CD4-positive, alpha-beta T cell treated with Interleukin-17A for 1 hour (primary cell): ENCODE results near the gene MACROD2.
"Not testable (repeated sequence)": the region's sequence is repeated elsewhere in the genome, so short reads cannot be mapped to it uniquely, and the experiment has no call there.

Experiments
- DNase-seq: peaks from one replicate; pipeline ENCODE4 v3.0.0-alpha.2; 2020

MACROD2 gene

DNA sequence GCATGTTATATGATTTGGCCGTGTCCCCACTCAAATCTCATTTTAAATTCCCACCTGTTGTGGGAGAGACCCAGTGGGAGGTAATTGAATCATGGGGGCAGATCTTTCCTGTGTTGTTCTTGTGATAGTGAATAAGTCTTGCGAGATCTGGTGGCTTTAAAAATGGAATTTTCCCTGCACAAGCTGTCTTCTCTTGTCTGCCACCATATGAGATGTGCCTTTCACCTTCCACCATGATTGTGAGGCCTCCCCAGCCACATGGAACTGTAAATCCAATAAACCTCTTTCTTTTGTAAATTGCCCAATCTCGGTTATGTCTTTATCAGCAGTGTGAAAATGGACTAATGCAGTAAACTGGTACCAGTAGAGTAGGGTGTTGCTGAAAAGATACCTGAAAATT is 986.2 kb downstream of the MACROD2 start:
- not testable (repeated sequence) for DNase-seq

DNA sequence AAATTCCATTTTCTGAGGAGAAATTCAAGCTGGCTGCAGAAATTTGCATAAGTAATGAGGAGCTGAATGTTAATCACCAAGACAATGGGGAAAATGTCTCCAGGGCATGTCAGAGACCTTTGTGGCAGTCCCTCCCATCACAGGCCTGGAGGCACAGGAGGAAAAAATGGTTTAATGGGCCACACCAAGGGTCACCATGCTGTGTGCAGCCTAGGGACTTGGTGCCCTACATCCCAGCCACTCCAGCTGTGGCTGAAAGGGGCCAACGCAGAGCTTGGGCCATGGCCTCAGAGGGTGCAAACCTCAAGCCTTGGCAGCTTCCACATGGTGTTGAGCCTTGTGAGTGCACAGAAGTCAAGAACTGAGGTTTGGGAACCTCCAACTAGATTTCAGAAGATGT is 987.0 kb downstream of the MACROD2 start:
- not testable (repeated sequence) for DNase-seq

- no peak for DNase-seq
Measured at GRCh38 chr20:14984305-14984704, 989.0 kb downstream of the MACROD2 start.

- DNase-seq = no peak
Measured at GRCh38 chr20:14984768-14985622, 989.7 kb downstream of the MACROD2 start.

- DNase-seq = no peak
Measured at GRCh38 chr20:14986026-14986655, 990.8 kb downstream of the MACROD2 start.

GRCh38 chr20:14986656-14987055 is 991.3 kb downstream of the MACROD2 start:
- DNase-seq = no peak

- DNase-seq = no peak
Measured at GRCh38 chr20:14989535-14990290, 994.4 kb downstream of the MACROD2 start.

DNA sequence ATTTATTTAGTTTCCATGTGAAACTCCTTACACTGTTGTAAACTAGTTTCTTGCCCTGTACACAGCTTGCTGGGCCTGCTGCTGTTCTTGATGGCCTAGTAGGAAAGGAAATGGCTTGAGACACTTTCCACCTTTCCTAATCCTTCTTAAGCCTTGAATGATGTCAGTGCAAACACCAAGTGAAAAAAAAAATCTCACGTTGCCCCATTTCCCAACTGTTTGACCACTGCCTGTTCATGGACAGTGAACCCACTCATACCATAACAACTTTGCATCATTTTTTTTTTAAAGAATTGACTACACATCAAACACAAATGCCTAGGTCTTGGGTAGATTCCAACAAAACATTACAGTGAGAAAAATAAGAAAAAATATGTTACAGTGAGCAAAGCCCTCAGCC is 995.7 kb downstream of the MACROD2 start:
- no peak for DNase-seq

GRCh38 chr20:14992153-14992552 is 996.8 kb downstream of the MACROD2 start:
- DNase-seq = no peak

DNA sequence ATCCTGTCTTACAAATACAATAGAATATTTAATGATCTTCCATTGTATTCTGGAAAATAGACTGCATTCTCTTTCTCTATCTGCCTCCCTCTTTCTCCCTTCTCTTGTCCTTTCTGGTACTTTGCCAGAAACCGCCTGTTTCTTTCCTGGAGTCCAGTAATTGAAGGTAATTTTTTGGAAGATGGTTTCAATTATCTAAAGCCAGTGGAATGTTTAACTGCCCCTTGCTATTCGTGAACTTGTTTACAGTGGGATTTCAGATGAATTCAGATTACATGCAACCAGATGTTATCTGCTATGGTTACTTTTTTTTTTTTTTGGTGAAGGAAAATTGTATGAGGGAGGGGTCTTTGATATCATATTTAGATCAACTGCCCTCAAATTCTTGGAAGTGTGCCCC is 997.6 kb downstream of the MACROD2 start:
- DNase-seq = no peak

GRCh38 chr20:14996883-14997672 is 1001.8 kb downstream of the MACROD2 start:
- no peak for DNase-seq

DNA sequence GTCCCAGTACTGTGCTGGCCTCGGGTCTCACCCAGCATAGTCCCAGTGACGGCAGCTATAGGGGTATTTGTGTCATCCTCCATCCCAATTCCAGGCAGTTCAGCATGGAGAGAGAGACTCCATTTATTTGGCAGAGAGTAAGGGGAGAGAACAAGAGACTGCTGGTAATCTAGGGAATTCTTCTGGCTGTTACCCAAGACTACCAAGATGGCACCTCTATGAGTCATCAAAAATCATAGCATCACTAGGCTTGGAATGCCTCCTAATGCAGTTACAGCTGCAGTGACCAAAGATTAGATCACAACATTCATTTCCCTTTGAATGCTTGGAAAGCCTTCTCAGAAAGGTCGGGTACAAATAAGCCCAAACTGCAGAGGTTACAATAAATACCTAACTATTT is 1002.5 kb downstream of the MACROD2 start:
- DNase-seq = no peak

DNA sequence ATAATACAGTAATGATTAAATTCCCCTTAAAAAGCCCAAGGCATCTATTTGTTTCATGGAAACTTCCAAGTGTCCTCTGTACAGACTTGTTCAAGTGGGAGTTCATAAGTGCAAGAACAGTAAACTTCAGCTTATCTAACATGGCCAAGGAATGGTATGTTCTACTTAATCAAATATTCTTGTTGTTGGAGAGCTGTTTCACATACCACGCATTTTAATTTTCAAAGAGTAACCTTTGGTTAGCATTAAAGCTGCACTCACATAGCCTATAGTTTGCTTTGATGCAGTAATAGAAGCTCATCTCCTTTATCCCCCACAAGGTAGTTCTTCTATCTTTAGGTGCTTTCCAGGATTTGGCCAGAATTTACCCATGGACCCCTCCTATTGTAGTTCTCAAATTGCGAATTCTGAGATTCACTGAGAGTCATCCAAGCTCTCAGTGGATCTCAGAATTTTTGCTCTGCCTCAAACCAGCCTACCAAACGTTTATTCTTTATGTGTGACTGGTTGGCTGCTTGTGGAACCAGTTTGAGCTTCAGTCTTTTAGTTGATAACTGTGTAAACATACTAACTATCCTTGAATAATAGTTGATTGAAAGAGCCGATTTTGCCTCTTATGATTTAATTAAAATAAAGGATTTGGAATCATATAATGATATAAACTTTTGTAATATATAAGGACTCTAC is 1010.1 kb downstream of the MACROD2 start:
- no peak for DNase-seq

DNA sequence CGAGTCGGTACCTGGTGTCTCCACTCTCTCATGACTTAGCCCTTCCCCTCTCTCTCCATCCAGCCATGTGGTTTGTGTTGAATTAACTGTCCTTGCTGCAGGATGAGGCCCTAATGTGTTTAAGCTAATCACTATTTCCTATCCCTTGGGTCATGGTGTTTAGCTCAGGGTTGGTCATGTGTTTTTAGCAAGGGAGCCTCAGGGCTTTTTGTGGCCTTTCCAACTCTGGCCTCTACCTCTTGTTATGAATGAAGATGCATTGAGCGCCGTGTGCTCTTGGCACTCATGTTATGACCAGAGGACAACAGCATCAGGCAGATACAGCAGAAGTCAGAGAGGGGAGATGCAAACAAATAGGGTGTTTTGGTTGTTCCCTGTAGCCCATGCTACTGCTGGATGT is 1016.3 kb downstream of the MACROD2 start:
- DNase-seq = no peak

DNA sequence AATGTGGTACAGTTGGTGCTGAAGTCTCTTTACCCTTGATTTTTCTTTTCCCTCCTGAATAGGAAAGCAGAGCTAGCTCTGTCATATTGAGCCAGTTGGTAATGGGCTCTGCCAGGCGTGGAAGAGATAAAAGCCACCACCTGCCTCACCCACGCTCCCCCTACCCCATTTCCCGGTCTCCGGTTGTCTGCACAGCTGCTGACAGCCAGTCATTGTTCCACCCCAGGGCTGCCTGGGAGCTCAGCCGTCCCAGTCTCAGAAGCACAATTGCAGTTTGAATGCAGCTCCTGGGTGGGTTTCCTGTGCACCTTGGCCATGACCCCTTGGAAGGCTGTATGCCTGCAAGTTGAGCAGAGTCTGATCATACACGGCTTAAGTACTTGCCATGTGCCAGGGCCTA is 1017.2 kb downstream of the MACROD2 start:
- no peak for DNase-seq

GRCh38 chr20:15016875-15017274 is 1021.6 kb downstream of the MACROD2 start:
- not testable (repeated sequence) for DNase-seq

DNA sequence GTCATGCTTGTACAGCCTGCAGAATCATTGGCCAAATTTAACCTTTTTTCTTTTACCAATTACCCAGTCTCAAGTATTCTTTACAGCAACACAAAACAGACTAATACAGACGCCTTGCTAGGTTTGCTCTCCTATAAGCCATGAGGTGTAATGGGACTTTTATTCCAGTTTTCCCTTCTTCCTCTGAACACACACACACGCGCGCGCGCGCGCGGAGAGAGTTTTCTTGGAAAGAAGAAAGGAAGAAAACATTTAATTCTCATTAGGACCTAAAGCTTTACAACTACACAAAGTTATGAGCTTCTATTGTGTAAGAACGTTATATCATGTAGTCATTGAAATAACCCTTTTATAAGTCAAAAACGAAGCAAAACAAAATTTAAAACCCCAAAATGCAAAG is 1023.6 kb downstream of the MACROD2 start:
- DNase-seq = no peak

DNA sequence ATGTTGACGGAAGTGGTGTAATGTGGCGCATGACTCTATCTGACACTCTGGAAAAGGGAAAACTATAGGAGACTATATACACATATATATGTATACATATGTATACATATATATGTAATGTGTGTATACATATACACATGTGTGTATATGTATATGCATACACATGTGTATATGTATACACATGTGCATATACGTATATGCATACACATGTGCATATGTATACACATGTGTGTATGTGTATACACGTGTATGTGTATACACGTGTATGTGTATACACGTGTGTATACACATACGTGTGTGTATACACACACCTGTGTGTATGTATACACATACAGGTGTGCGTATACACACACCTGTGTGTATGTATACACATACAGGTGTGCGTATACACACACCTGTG is 1025.5 kb downstream of the MACROD2 start:
- DNase-seq = no peak

DNA sequence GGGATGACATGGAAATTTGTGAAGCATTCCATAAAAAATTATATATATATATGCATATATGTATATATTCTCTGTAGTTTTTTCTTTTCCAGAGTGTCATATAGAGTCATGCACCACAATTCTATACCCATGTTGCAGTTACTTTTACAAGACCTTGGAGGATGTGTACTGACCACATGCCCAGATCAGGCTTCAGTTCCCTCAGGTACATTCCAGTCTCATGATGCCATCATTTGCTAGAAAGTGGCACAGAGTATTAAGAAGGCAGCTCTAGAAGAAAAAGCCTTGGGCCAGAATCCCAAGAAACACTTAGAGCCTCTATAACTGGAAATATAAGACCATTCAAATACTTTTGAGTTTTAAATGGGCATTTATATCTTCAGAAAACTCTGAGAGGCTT is 1027.6 kb downstream of the MACROD2 start:
- DNase-seq = no peak

DNA sequence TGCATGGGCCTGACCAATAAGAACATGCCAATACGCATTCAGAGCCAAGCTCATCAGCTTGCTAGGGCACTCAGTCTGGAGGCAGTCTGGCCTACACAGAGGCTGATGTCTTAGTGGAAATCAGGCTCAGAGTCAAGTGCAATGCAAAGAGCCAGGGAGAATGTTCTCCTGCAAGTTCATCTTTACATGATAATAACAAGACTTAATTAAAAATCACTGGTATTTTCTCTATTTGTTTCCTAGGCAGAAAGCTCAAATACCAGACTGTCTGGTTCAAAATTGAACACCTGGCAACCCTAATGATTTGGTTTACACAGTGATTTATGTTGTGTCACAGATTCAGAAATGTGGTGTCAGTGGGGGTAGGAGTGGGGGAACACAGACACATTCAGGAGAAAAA is 1031.4 kb downstream of the MACROD2 start:
- no peak for DNase-seq

GRCh38 chr20:15030826-15031225 is 1035.5 kb downstream of the MACROD2 start:
- DNase-seq = no peak
